A673 (cell line): ENCODE measurements around the gene ABHD1. TPM values are rescaled to one million over a fixed set of nuclear protein-coding genes. Genes with fewer than 3 reads are reported as not detected.

Experiments
- BruUV-seq: library from RNA; stranded (reverse); fragments of 400-500 nt; replicated peaks from 2 replicates; lab custom pipeline; 2021; lab: Mats Ljungman, UMichigan
- CTCF ChIA-PET: fragments of 300-600 bp; sonication (Branson Sonifier 250); formaldehyde crosslinking; loops from one replicate; lab custom pipeline; 2022; ENCODE audit warnings: antibody characterized with exemption; lab: Charles Lee
- POLR2A ChIA-PET: fragments of 300-600 bp; sonication (Branson Sonifier 250); formaldehyde crosslinking; loops from one replicate; lab custom pipeline; 2022; ENCODE audit warnings: antibody characterized with exemption; ENCODE audit not compliant: low non-redundant PET; lab: Charles Lee
- DNase-seq: peaks from one replicate; pipeline ENCODE4 v3.0.0-alpha.2; 2015; ENCODE audit warnings: low spot score
- H3K27ac ChIP-seq: fragments of 200-600 bp; sonication (generic); 2 replicates; pipeline ENCODE4 v1.5.1; 2016; ENCODE audit warnings: mixed run types, low read depth, mild to moderate bottlenecking, mixed read lengths, antibody characterized with exemption, low read length; ENCODE audit not compliant: poor library complexity, severe bottlenecking
- H3K27me3 ChIP-seq: fragments of 200-600 bp; sonication (generic); replicated peaks from 2 replicates; pipeline ENCODE4 v1.6.1; 2017; ENCODE audit warnings: mixed run types, low read depth, mild to moderate bottlenecking, mixed read lengths, antibody characterized with exemption, low read length; ENCODE audit not compliant: insufficient read depth, poor library complexity
- H3K36me3 ChIP-seq: fragments of 200-600 bp; sonication (generic); 2 replicates; pipeline ENCODE4 v1.6.1; 2016; ENCODE audit warnings: mixed run types, mild to moderate bottlenecking, mixed read lengths, antibody characterized with exemption, low read length; ENCODE audit not compliant: insufficient read depth, poor library complexity, severe bottlenecking
- H3K4me1 ChIP-seq: fragments of 200-600 bp; sonication (generic); 2 replicates; pipeline ENCODE4 v1.6.1; 2017; ENCODE audit warnings: mixed run types, mild to moderate bottlenecking, mixed read lengths, antibody characterized with exemption, low read length; ENCODE audit not compliant: insufficient read depth, poor library complexity, severe bottlenecking
- H3K4me3 ChIP-seq: fragments of 200-600 bp; sonication (generic); 2 replicates; pipeline ENCODE4 v1.5.1; 2016; ENCODE audit warnings: low read depth, mixed run types, mild to moderate bottlenecking, mixed read lengths, low read length; ENCODE audit not compliant: poor library complexity, severe bottlenecking
- H3K9me3 ChIP-seq: fragments of 200-600 bp; sonication (generic); 2 replicates; pipeline ENCODE4 v1.6.1; 2016; ENCODE audit warnings: mixed run types, low read depth, mild to moderate bottlenecking, mixed read lengths, antibody characterized with exemption, low read length; ENCODE audit not compliant: poor library complexity, severe bottlenecking
- CTCF ChIP-seq: fragments of 300-800, 200-600 bp; sonication (generic); conservative IDR thresholded peaks from 2 replicates; pipeline ENCODE4 v1.5.1; 2017; ENCODE audit warnings: low read depth, mild to moderate bottlenecking, antibody characterized with exemption, low read length, moderate library complexity, mixed read lengths
- EZH2 ChIP-seq: fragments of 200-600 bp; sonication (generic); IDR thresholded peaks from 2 replicates; pipeline ENCODE4 v1.6.1; 2017; ENCODE audit warnings: borderline replicate concordance, low read depth, mild to moderate bottlenecking, mixed read lengths, antibody characterized with exemption, low read length; ENCODE audit not compliant: poor library complexity, severe bottlenecking
- intact Hi-C: fragments of 100-400 bp; cut with micrococcal nuclease; formaldehyde crosslinking; loops from one replicate; pipeline ENCODE4 v1.10.0; 2022; ENCODE audit not compliant: unreplicated experiment
- total RNA-seq: library from RNA; stranded (reverse); gene quantifications from 2 replicates; pipeline ENCODE4 v1.2.3, GENCODE V29; 2021

ABHD1 gene
- total RNA-seq, 1 experiment from 2014 or later, result not detected

DNA sequence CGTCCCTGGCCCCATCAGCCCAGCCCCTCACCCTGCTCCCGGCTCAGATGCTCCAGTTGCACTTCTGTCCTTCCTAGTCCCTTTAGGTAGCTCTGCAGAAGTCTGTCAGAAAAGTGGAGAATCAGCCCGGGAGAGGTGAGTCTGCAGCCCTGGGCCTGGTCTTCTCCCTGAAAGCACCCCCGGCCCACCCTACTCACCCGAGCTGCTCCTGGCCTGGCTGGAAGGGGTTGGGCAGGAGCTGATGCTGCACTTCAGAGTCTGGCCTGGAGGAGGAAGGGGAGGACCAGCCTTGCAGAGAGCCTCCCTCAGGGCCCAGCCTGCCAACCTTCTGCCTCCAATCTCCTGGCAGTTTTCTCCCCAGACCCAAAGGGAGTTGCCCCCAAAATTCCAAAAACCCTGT is 21.3 kb upstream of the ABHD1 start:
- no peak overlapping the region for H3K4me3 ChIP-seq
- intact Hi-C loops, result no loop called here
- TF ChIP-seq EZH2 (no peak), CTCF (no peak)
- H3K4me1 ChIP-seq, result no peaks in the 10 kb centered on the region
- H3K36me3 ChIP-seq, result peaks cover 3% of the 10 kb centered on the region
- no peak for DNase-seq
- ChIA-PET CTCF (interaction anchor here (1.0 kb wide), 2 partner anchors 89 to 177 kb away, joined by 4 to 6 read pairs; no protein-coding TSS in a partner anchor), POLR2A (no interaction called here)
- no peaks in the 10 kb centered on the region for H3K9me3 ChIP-seq
- no TSS peak for BruUV-seq
- no peaks in the 10 kb centered on the region for H3K27me3 ChIP-seq
- no peak overlapping the region for H3K27ac ChIP-seq

GRCh38 chr2:27105981-27106380 is 17.6 kb upstream of the ABHD1 start:
- no peak for DNase-seq
- no peak overlapping the region for H3K4me3 ChIP-seq
- CTCF ChIA-PET, result no interaction called here
- no peak overlapping the region for H3K27ac ChIP-seq
- no TSS peak for BruUV-seq
- no peaks in the 10 kb centered on the region for H3K9me3 ChIP-seq
- POLR2A ChIA-PET, result interaction anchor here (0.6 kb wide), 1 partner anchor 114 kb away, joined by 7 read pairs; no protein-coding TSS in a partner anchor
- H3K36me3 ChIP-seq, result no peaks in the 10 kb centered on the region
- intact Hi-C loops, result no loop called here
- H3K27me3 ChIP-seq, result no peaks in the 10 kb centered on the region
- H3K4me1 ChIP-seq, result no peaks in the 10 kb centered on the region
- TF ChIP-seq EZH2 (no peak), CTCF (no peak)

DNA sequence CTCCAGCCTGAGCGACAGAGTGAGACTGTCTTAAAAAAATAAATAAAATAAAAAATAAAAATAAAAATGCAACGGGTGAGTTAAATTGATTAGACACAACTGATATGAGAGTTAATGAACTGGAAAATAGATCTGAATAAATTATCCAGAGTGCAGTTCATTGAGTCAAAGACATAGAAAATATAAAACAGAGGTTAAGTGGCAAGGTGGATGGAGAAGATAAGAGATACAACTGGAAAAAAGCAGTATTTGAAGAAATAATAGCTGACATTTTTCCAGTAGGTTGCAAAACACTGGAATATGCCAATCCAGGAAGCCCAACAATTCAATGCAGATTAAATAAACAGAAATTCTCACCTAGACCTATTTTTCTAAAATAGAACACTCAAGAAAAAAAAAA is 15.4 kb upstream of the ABHD1 start:
- H3K27ac ChIP-seq, result no peak overlapping the region
- DNase-seq, result no peak
- POLR2A ChIA-PET, result interaction anchor here (0.7 kb wide), 1 partner anchor 151 kb away, joined by 7 read pairs; no protein-coding TSS in a partner anchor
- H3K4me3 ChIP-seq, result no peak overlapping the region
- no peaks in the 10 kb centered on the region for H3K9me3 ChIP-seq
- intact Hi-C loops, result no loop called here
- CTCF ChIA-PET, result no interaction called here
- no peaks in the 10 kb centered on the region for H3K4me1 ChIP-seq
- H3K27me3 ChIP-seq, result no peaks in the 10 kb centered on the region
- no TSS peak for BruUV-seq
- TF ChIP-seq CTCF (no peak), EZH2 (no peak)
- H3K36me3 ChIP-seq, result no peaks in the 10 kb centered on the region
